ENCODE measurements around the gene MYBPC3. TPM values are rescaled to one million over a fixed set of nuclear protein-coding genes. Genes with fewer than 3 reads are reported as not detected.
A peak's percentile ranks its signal among the peaks of the same experiment; 100 is the strongest.

The MYBPC3 gene
- total and polyA plus RNA-seq, 10 of the 15 experiments (the other 5 are each of a cell fraction or from before 2014, with no cell fraction given) = 0.03 to 0.08 (median 0.03) TPM; not detected in 7

GRCh38 chr11:47356998-47357329 lies 4.5 kb upstream of the MYBPC3 start:
- H4K20me1 ChIP-seq (ENCODE audit: control insufficient read depth, insufficient read depth) = no peaks in the 10 kb centered on the region
- H3K79me2 ChIP-seq (ENCODE audit: control insufficient read depth, insufficient read depth, low read length) = no peaks in the 10 kb centered on the region; the same call in 1 of the 2 replicates
- ChIA-PET RAD21 (ENCODE audit: unreplicated experiment) (no interaction called here), CTCF (no interaction called here), POLR2A (no interaction called here), SMC1A (ENCODE audit: uncharacterized antibody, unreplicated experiment) (no interaction called here)
- H3K27ac ChIP-seq (ENCODE audit: control insufficient read depth, insufficient read depth) = no peak overlapping the region
- no peaks in the 10 kb centered on the region for H3K4me1 ChIP-seq (ENCODE audit: control insufficient read depth, insufficient read depth, low read length)
- no peaks in the 10 kb centered on the region for H3K27me3 ChIP-seq (replicated peaks in 1 of 2; ENCODE audit: control insufficient read depth in 2 of 2, insufficient read depth in 2 of 2, low read length in 1 of 2)
- FAIRE-seq (peak; percentile 18), DNase-seq (ENCODE audit: low read depth, low spot score) (no peak), ATAC-seq (no peak)
- H3K36me3 ChIP-seq (ENCODE audit: control insufficient read depth in 2 of 2, insufficient read depth in 2 of 2, low read length in 1 of 2) = peaks cover 3% of the 10 kb centered on the region in 2 experiments; a peak in 3 of 4 replicates
- intact Hi-C loops (cut with micrococcal nuclease; ENCODE audit: unreplicated experiment) (no loop called here), in situ Hi-C loops (cut with MboI) (no loop called here)
- whole genome bisulfite sequencing (ENCODE audit: insufficient coverage, insufficient replicate concordance, low lambda C conversion rate, missing lambda C conversion rate) = 100% methylated on average over 1 of the region's 1 CpG
- H3K4me2 ChIP-seq (ENCODE audit: control insufficient read depth, insufficient read depth) = no peak overlapping the region
- no peak overlapping the region for H2AFZ ChIP-seq (ENCODE audit: control insufficient read depth, low read depth, low read length)
- H3K9ac ChIP-seq (ENCODE audit: control insufficient read depth, insufficient read depth, low read length) = no peak overlapping the region
- no peaks in the 10 kb centered on the region; the same call in 2 of the 3 replicates for H3K9me3 ChIP-seq (replicated peaks; ENCODE audit: control insufficient read depth, insufficient read depth, low read length)
- TSS peak; percentile 48 for BruUV-seq (replicated peaks)
- H3K4me3 ChIP-seq = no peak overlapping the region
- TF ChIP-seq, protein P1, sequence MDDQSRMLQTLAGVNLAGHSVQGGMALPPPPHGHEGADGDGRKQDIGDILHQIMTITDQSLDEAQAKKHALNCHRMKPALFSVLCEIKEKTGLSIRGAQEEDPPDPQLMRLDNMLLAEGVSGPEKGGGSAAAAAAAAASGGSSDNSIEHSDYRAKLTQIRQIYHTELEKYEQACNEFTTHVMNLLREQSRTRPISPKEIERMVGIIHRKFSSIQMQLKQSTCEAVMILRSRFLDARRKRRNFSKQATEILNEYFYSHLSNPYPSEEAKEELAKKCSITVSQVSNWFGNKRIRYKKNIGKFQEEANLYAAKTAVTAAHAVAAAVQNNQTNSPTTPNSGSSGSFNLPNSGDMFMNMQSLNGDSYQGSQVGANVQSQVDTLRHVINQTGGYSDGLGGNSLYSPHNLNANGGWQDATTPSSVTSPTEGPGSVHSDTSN (IDR thresholded peaks at IDR 0.05; ENCODE audit: insufficient replicate concordance, low read depth, low read length) = no peak
- TF ChIP-seq, protein P2, sequence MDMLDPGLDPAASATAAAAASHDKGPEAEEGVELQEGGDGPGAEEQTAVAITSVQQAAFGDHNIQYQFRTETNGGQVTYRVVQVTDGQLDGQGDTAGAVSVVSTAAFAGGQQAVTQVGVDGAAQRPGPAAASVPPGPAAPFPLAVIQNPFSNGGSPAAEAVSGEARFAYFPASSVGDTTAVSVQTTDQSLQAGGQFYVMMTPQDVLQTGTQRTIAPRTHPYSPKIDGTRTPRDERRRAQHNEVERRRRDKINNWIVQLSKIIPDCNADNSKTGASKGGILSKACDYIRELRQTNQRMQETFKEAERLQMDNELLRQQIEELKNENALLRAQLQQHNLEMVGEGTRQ (IDR thresholded peaks at IDR 0.05; ENCODE audit: borderline replicate concordance, low read depth, low read length) = no peak
- no peak for TF ChIP-seq TBL1XR1 (IDR thresholded peaks at IDR 0.05; ENCODE audit: low read depth, low read length)
- no peak for TF ChIP-seq RAD21 (IDR thresholded peaks at IDR 0.05; ENCODE audit: insufficient read depth, low read depth, low read length)
- 0 out of 3 replicates have a peak, but pooled peaks have one; percentile 7 for TF ChIP-seq POU2F2 (IDR thresholded peaks at IDR 0.05; ENCODE audit: borderline replicate concordance, low read depth, low read length)

All from GM12878 (cell line).